NCI-H526 (cell line): Measurements from ENCODE around the gene PLXNA1.
A peak's percentile ranks its signal among the peaks of the same experiment; 100 is the strongest.

Source experiments
- DNase-seq, 2 experiments: peaks; one replicate each; lab custom pipeline; 2025; lab: John Stamatoyannopoulos, UW

The PLXNA1 gene

DNA sequence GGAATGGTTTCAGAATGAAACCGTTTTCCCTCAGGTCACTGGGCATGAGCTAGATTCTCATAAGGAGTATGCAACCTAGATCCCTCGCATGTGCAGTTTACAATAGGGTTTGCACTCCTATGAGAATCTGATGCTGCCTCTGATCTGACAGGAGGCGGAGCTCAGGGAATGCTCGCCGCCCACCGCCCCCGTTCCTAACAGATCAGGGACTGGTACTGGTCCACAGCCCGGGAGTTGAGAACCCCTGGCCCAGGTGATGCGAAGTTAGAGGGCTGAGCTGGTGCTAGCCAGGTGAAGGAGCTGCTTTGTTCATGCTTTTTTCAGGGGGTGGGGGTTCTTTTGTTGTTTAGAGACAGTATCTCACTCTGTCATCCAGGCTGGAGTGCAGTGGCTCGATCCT is 15.5 kb upstream of the PLXNA1 start:
- DNase-seq = no peak

DNA sequence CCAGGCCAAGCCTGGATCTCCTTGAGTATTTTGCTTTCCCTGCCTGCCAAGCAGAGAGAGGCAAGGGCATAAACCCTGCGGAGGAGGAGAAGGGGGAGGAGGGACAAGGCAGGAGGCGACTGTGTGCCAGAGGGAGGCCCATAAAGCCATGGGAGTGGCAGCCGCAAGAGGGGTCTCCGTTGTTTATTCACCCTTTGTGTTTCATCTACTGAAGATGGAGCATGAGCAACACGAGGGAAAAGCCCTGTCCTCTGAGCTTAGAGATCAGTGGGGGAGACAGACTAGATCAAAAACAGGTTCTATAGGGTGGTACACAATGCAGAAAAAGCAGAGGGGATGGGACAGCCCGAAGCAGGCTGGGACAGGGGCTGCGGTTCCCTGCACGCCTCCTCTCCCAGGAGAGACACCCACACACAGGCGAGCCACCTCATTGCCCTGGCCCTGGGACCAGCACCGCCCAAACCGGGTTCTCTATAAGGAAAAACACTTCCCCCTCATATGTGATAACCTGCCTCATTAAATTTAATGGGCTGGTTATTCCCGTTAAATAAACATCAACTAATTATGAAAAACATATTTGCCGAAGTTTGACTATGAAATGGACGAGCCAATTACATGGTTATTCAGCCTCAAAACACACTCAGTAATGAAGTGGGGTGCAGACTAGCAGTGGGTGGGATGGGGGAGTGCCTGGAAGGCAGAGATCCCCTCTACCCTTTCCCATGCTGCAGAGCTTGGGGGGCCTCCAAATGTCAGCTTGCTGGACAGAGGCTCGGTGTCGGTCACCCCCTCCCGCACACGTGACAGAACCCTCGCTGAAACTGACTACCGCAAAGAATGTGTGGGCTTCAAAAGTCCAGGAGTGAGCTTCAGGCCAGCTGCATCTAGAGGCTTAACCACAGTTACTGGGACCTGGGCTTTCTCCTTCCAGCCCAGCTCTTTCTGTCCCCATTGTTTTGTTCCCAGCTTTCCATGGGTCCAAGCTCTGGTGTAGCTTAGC is 14.2 kb upstream of the PLXNA1 start:
- DNase-seq = peak; percentile 13 to 37

DNA sequence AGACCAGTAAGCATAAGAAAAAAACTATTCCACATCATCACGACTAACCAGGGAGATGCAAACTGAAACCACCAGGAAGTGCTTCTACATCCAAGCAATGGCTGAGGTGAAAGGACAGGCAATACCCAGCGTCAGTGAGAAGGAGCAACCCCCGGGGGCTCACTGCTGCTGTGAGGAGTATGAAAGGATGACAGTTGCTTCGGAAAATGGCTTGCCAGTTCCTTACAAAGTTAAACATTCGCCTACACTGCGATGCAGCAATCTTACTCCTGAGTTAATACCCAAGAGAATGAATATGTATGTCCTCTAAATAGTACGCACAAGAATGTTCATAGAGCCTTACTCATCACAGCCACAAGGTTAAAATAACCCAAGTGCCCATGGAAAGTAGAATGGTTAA is 13.3 kb upstream of the PLXNA1 start:
- no peak for DNase-seq

DNA sequence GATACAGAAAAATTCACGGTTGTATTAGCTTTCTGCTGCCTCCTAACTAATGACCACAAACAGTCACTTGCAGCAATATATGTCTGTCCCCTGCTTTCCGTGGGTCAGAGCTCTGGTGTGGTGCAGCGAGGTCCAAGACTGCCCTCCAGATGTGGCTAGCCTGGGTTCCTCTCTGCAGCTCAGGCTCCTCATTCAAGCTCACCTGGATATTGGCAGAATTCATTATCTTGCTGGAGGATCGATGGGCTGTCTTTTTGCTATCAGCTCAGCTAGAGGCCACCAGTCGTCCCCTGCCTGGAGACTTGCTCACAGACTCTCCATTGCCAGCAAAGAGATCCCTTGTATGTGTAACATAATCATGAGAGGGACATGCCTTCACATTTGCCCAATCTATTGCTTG is 12.8 kb upstream of the PLXNA1 start:
- no peak for DNase-seq

DNA sequence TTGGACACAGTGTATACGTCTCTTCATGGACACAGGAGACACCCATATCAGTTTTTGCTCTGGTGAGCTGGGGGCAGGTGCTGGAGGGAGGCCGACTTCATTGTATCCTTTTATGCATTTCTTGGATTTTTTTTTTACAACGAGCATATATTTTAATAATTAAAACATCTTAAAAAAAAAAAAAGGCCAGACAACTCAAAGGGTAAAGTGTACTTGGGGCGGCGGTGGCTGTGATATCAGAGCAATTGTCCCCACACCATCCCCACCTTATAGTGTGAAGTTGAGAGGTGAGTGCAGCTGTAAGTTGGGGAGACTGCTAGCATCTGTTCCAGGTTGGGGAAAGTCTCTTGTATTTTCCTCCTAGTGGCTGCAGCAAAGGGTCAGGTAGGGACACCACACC is 12.0 kb upstream of the PLXNA1 start:
- no peak for DNase-seq

DNA sequence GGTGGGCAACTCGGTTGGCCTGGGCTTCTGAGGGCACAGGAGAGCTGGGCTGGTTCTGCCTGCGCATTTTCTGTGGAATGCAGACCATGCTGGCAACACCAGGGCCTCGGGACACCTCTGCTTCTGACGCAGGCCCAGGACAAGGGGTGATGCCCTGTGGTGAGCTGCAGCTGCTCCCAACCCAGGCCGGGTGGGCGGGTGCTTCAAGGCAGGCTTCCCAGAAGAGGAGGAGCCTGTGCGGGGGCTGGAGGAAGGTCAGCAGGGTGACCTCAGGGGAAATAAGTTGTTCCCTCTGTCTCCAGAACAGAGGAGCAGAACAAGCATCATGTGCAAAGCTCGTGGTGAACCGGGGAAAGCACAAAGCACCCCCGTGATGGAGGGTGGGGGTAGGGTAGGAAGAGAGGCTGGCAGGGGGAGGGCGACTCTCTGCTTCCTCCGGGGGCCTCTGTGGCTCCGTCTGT is 11.0 kb upstream of the PLXNA1 start:
- DNase-seq = no peak

DNA sequence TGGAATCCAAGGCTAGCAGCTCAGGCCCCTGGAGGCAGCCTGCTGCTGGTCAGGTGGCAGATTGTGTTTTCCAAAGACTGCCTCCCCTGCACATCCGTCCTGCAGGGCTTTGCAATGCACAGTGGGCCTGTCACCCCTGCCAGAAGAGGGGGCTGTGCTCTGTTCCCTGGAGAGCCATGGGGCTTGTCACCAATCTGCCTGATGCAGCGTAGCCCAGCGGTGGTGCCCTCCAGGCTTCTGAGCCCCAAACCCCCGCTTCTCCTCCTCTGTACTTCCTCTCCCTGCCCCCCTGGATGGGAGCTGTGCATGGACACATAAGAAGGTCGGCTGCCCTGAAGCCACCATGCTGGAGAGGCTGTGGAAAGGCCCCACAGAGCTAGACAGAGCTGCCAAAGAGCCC is 10.0 kb upstream of the PLXNA1 start:
- no peak for DNase-seq

DNA sequence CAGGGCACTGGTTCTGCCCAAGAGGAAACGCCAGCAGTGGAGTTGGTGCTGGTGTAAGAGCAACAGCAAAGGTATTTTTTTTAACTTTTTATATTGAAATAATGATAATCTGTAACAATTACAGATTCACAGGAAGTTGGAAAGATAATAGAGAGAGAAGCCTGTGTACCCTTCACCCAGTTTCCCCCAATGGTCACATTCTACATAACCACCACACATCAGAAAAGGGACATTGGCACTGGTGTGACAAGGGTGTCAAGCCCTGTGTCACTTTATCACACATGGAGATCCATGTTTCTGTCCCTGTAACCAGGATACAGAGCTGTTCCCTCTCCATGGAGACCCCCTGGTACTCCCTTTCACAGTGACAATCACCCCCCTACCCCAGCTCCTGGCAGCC is 9.1 kb upstream of the PLXNA1 start:
- no peak for DNase-seq

DNA sequence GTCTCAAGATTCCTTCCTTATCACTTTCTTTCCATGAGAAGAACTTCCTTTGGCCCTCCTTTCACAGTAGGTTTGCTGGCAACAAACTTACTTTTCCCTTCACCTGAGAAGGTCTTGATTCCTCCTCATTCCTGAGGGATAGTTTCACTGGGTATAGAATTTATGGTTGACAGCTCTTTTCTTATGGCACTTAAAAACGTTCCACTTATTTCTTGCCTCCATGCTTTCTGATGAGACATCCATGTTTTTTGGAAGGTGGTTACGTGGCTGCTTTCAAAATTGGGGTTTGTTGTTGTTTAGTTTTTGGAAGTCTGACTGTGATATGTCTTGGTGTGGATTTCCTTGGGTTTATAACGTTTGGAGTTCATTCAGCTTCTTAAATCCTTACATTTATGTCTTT is 8.2 kb upstream of the PLXNA1 start:
- DNase-seq = no peak

DNA sequence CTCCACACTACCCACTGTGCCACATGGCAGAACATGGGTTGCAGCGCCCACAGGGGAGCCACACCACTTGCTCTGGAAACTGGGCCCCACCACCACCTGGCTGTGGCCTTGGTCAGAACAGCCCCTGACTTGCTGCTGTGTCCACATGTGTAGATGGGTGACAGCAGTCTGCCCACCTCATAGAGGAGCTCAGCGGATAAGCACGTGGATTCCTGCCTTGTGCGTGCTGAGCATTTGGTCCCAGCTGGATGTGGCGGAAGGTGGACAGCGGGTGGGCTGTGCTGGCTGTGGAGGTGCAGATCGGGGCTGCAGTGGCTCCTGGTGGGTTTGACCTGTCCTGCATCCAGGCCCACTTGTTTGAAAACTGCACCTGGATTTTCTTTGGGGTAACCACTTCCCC is 6.0 kb upstream of the PLXNA1 start:
- no peak for DNase-seq

DNA sequence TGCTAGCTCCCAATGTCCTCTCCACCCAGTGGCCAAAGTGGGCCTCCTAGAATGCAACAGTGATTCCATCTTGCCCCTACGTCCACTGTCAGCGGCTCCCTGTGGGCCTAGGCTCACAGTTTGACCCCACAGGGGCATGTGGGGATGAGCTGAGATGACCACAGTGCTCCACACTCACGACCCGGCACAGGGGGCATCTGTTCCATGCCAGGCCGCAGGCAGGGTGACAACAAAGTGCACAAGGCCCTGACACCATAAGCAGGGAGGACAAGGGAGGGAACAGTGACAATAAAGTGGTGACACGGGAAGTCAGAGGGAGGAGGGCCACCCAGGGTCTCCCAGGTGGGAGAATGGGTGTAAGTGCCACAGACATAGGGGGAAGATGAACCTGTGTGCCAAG is 5.1 kb upstream of the PLXNA1 start:
- DNase-seq = no peak

DNA sequence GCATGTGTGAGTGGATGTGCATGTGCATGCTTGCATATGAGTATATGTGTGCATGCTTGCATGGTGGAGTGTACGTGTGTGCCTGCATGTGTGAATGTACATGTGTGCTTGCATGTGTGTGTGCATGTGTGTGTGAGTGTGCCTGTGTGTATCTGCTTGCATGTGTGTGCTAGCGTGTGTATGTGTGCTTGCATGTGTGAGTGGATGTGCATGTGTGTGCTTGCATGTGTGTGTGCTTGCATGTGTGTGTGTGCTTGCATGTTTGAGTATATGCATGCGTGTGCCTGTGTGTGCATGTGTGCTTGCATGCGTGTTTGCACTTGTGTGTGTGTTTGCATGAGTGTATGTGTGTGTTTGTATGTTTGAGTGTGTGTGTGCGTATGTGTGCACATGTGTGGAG is 4.6 kb upstream of the PLXNA1 start:
- no peak for DNase-seq

DNA sequence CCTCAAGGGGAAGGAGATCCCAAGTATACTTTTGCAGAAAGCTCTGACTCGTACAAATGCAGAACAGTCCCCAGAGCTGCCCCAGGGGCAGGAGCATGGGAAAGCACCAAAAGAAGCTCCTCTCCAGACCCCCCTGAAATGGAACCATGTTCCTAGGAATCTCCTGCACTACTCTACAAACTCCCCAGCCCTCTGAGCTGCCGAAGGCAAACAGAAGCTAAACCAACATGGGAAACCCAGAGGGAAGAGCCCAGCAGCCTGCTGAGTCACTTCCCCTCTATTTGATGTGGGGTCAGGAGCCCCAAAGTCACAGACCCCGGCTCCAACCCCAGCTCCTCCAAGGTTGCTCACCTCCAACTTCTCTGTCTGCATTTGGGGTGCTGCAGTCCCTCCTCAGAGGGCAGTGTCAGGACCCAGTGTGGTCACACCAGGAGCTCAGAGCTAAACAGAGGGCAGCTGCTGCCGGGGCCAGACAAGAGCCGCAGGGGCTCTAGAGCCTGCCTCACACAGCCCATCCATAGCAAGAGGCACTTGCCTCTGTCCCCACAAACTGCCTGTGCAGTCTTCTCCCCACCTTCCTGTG is 3.8 kb upstream of the PLXNA1 start:
- no peak for DNase-seq

DNA sequence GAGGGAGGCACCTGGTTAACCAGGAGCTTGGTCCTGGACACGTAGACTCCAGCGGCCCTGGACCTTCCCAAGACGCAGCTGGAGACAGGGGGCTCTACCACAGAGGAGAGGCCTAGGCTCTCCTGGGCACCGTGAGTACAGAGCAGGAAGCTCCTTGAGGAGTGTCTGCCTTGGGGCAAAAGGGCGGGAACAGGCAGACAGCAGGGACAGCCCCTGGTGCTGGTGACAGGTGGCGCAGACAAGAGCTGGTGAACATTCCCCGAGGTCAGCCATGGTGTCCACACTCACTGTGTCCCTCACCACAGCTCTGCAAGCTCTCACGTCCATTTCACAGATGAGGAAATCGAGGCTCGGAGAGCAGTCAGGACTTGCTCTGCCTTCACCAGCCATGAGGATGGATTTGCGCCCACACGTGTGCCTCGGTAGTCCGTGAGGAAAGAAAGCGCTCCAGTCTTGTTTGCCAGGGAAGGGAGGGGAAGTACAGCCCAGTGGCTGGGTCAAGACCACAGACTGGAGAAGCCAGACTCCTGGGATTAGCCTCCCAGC is 2.6 kb upstream of the PLXNA1 start:
- DNase-seq = no peak

DNA sequence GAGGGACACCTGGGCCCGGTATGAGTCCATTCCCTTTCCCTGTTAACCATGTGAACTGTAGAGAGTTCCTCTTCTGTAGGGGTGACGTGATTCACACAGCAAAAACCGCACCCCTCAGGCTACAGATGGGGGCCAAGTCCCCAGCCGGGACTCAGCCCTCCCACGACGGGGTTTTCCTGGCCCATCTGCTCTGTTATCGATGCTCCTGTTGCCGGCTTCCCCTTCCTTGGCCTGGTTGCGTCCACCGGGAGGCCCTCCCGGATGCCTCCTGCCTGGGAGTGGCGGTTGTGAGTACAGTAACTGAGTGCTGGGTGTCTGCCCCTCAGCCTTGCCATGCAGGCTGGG is 817 bp upstream of the PLXNA1 start:
- DNase-seq = peak in 1 of 2 experiments; percentile 75

DNA sequence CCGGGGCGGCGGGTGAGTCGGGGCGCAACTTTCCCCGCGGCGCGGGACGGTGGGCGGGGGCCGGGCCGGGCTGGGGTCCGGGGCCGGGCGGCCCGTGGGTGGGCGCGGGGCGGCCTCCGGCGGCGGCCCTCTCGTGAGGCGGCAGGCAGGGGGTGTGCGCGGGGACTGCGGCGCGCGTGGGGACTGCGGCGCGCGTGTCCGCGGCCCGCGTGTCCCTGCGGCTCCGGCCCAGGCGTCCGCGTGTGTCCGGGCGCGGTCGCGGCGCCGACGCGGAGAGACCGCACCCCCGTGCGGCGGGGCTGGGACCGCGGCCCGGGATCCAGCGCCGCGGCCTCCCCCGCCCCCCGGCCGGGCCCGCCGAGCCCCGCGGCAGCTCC is 349 bp downstream of the PLXNA1 start:
- DNase-seq = no peak

DNA sequence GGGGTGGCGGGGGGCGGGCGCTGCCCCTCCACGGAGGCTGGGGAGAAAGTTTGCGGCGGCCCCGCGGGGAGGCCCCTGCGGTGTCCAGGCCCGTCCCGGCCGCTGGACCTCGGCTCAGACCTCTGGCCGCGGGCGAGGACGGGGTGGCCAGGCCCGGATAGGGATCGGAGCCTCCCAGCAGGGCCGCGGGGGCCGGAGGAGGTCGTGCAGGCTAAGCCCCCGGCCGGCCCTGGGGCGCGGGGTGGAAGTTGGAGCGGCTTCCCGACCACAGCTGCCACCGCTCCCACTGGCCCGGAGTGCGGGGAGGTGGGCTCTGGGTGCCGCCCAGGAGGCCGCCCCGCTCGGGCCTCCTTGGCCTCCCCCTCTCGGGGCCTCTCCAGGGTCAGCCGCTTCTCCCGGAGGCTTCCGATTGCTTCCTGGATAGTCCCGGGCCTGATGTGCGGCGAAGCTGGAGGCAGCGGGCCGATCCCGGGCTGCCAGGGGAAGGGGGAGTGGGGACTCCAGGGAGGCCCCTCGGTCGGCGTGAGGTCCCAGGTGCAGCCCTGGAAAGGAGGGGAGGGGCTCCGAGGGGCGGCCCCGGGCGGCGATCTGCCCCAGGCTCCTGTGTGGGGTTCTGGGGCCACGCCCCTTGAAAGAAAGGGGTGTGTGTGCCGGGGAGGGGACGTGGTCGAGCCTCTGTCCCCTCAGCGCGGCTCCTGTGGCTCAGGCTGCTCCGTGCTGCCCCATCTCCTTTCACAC is 907 bp downstream of the PLXNA1 start:
- peak; percentile 16 to 73 for DNase-seq

DNA sequence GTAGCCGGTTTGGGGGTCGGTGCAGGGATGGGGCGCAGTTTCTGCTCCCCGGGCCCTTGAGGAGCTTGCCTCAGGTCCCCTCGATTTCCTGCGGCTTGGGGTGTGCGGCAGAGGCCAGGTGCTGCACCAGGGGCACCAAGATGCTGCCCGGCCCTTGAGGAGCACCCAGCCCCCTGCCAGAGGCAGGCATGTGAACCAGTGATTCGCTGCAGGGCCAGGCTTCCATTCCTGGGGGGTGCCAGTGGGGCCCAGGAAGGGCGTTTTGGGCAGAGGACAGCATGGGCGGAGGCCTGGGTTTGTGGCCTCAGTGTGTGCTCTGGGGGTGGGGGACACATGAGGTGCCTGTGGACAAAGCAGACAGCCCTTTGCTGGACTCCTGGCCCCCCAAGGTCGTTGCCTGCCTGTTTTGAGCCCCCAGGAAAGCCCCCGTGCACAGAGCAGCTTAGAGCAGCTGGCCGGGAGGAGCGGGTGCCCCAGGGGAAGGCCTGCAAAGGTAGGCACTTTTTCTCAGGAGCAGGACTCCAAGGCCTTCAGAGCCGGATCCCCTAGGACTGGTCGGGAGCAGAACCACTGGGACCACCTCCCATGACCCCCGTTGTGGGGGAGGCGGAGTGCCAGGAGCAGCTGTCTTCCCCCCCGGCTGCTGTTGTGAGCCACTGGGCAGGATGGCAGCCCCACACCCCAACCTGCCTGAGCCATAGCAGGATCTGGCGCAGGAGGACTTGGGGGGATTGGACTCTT is 1.6 kb downstream of the PLXNA1 start:
- no peak for DNase-seq

DNA sequence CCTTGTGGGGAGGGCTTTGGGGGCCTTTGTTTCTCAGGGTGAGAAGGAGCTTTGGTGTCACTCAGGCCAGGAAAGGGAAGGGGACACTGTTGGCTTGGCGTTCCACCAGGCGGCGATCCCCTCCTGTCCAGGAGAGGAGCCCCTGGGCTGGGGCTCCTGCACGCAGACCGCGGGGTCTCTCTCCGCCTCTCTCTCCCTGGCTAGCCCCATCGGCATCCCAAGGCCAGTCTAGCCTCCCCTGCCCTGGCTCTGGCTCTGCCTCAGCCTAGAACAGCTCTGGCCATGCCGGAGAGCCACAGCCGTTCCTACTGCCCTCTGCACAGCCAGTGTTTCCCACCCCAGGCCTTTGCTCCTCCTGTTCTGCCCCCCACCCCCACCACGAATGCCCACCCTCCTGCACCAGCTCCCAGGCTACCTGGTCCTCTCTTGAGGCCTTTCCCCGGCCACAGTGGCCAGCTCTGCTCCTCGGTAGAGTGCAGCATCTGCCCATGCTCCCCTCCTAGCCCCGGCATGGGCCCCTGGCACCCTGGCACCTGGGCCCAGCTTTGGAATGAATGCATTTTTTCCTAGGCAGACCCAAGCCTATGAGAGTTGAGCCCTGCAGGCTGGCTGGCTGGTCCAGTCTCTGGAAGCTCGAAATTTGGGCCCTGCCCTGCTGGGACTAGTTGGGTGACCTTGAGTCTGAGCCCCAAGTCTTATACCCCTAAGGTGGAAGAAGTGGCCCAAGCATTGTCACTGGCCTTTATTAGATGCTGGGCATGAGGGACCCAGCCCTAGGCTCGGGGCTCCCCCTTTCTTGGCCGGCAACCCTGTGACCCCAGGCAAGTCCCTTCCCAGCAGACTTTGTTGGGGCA is 2.4 kb downstream of the PLXNA1 start:
- no peak for DNase-seq

DNA sequence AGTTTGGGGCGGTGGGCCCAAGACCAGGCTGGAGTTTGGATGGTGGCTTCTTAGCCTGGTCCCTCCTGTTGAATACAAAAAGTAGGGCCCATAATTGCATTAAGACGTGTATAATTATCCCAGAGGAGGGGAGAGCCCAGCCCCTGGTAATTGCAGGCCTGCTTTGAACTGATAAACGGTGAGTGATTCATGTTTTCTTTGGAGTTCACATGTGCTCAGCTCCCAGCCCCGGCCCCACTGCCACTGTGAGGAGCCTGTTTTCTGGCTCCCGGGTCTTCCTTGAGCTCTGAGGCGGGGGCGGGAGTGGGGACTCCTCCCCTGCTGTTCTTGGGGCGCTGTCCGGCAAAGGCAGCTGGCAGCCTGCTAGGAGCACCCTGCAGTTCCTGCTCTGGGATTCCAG is 3.1 kb downstream of the PLXNA1 start:
- no peak for DNase-seq

DNA sequence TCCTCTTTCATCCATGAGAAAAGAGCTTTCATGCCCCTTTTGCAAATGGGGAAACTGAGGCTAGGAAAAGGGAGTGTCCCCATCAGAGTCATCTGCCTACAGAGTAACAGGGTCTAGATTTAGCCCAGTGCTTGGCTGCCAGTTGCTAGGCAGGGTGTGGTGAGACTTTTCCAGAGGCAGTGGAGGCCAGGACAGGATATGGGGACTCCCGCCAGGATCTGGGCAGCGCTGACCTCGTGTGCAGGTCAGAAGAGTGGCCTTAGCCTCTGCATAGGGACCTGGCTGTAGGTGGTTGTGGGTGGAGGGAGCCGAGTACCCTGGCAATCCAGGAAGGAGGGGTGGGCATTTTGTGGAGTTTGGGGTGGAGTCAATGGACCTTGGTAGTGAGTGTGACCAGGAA is 4.2 kb downstream of the PLXNA1 start:
- DNase-seq = no peak
